Measurements from ENCODE around the gene NXN.
A peak's percentile ranks its signal among the peaks of the same experiment; 100 is the strongest.

NXN gene

DNA sequence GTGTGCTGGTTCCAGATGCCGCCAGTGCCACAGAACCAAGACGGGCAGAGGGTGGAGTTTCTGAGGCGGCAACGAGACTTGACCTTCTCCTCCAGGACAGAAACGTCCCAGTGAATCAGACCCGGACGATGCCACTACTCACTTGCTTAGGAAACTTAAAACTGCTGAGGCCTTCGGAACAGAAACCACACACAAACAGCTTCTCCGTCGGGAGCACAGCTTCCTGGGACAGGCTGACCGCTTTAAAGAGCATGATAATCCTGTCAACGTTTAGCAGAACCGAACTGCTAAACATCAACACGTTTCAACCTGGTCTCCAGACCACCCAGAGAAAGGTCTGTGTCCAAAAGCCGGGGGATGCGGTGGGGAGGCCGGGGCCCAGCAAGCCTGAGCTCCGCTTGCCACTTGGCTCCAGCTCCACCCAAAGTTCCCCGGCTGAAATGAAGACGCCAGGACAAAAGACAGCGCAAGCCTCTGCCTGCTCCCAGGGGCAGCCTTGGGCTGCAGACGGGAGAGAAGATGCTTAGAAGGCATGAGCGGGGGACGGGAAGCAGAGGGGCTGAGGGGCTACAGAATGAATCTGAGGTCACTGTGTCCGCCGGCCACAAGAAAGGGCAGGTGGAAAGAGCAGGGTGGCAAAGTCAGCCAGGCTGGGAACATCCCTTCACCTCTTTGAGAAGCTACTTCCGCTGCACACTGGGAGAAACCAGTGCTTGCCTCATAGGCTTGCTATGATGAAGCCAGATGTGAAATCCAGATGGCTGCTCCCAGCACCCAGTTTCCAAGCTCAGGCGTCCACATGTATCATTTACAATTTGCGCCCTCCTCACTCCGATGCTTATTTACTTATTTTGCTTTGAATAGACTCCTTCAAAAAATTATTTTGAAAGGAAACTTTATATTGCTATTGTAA, 128.5 kb downstream of the NXN start:
- POLR2A ChIA-PET, result interaction anchor here (1.4 to 1.7 kb wide), 2 partner anchors 11 to 101 kb away, joined by 3 read pairs; no protein-coding TSS in a partner anchor
- CTCF ChIA-PET, result interaction anchor here (0.7 to 2.0 kb wide), 3 partner anchors 14 to 129 kb away, joined by 3 to 5 read pairs (median 3); partner anchors contain the start of gene NXN
- no peak for DNase-seq (ENCODE audit: low read depth, low spot score)
- H3K4me3 ChIP-seq (ENCODE audit: low read depth, low read length), result peak overlapping the region; percentile 28
- TF ChIP-seq, protein P1, sequence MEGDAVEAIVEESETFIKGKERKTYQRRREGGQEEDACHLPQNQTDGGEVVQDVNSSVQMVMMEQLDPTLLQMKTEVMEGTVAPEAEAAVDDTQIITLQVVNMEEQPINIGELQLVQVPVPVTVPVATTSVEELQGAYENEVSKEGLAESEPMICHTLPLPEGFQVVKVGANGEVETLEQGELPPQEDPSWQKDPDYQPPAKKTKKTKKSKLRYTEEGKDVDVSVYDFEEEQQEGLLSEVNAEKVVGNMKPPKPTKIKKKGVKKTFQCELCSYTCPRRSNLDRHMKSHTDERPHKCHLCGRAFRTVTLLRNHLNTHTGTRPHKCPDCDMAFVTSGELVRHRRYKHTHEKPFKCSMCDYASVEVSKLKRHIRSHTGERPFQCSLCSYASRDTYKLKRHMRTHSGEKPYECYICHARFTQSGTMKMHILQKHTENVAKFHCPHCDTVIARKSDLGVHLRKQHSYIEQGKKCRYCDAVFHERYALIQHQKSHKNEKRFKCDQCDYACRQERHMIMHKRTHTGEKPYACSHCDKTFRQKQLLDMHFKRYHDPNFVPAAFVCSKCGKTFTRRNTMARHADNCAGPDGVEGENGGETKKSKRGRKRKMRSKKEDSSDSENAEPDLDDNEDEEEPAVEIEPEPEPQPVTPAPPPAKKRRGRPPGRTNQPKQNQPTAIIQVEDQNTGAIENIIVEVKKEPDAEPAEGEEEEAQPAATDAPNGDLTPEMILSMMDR (IDR thresholded peaks at IDR 0.05; ENCODE audit: insufficient read depth, low read length, missing control alignments), result no peak

- CTCF ChIA-PET, result interaction anchor here (1.3 to 2.0 kb wide), 2 partner anchors 55 to 129 kb away, joined by 3 to 5 read pairs; partner anchors contain the start of gene NXN
Observed at GRCh38 chr17:850086-850850, 129.3 kb downstream of the NXN start.

DNA sequence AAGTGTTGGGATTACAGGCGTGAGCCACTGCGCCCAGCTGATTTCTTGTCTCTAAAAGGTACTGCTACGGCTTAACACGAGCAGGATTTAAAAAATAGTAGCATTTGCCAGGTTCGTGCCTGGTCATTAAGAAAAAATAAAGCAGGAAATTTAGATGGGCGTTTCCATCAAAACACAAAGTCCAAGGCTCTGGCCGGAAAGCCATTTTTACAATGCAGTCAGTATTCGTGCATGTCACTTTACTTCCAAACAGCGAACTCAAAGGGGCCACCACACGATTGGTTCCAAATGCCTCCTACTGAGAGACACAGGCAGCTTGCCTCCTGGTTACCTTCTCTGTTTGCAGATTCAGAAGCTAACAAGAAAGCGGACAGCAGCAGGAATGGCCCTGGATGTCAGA, 131.2 kb downstream of the NXN start:
- TF ChIP-seq, protein P1 (IDR thresholded peaks at IDR 0.05; ENCODE audit: insufficient read depth, low read length, missing control alignments), result no peak
- POLR2A ChIA-PET, result no interaction called here
- no peak for DNase-seq (ENCODE audit: low read depth, low spot score)
- CTCF ChIA-PET, result interaction anchor here (1.8 to 2.2 kb wide), 2 partner anchors 8 to 12 kb away, joined by 5 to 7 read pairs; no protein-coding TSS in a partner anchor
- no peak overlapping the region for H3K4me3 ChIP-seq (ENCODE audit: low read depth, low read length)

More at GRCh38 chr17:850086-850850, 129.3 kb downstream of the NXN start:
- no peak for DNase-seq (ENCODE audit: low read depth, low spot score)
- H3K4me3 ChIP-seq (ENCODE audit: low read depth, low read length), result peak overlapping the region; percentile 28
- TF ChIP-seq, protein P1 (IDR thresholded peaks at IDR 0.05; ENCODE audit: insufficient read depth, low read length, missing control alignments), result no peak
- POLR2A ChIA-PET, result no interaction called here

DNA sequence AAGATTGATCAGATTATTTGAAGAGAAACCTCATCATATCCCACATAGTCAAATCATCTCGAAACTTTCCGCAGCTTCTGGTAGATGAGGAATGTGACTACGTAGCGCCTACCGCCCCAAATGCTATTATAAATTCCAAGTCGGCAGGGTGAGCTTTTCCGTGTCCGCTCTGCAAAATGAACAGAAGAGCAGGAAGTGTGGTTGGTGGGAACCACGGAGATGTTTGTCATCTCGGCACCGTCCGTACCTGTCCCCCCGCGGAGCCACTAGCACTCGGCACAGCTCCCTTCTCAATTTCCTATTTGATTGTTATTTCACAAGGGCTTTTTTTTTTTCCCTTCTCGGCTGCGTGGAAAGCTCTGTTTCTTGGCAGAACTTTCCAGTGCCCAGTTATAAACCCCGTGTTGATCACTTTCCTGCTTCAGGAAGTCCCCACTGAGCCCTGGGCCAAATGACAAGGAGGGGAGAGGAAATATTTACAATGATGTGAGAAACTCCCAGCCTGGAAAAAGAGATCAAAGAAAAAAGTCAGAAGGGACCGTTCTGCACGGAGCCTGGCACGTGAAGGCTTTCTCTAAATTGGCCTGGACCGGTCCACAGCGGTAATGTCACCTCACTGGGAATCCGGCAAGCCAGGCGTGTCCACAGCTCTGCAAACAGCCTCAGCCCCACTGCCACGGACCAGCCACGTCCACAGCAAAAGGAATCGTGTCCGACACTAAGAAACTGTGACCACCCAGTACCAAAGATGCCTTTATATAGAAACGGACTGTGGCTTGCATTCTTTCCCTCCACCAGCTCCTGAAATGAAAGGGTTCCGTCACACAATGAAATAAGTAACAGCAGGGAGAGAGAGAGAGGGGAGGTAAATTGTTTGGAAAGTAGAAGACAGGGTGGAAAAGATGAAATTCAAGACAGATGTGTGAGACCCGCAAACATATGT, 132.4 kb downstream of the NXN start:
- CTCF ChIA-PET, result interaction anchor here (1.0 to 2.2 kb wide), 5 partner anchors 10 to 149 kb away, joined by 3 to 7 read pairs (median 5); partner anchors contain the start of gene NXN

DNA sequence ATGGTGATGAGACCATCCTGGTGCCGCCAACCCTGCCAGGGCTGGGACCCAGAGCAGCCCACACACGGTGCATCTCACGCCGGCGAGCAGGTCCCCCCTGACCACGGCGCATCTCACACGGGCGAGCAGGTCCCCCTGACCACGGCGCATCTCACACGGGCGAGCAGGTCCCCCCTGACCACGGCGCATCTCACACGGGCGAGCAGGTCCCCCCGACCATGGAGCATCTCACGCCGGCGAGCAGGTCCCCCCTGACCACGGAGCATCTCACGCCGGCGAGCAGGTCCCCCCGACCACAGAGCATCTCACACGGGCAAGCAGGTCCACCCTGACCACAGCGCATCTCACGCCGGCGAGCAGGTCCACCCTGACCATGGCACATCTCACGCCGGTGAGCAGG, 138.3 kb downstream of the NXN start:
- CTCF ChIA-PET, result no interaction called here
- POLR2A ChIA-PET, result no interaction called here
- TF ChIP-seq, protein P1 (IDR thresholded peaks at IDR 0.05; ENCODE audit: insufficient read depth, low read length, missing control alignments), result no peak
- DNase-seq (ENCODE audit: low read depth, low spot score), result no peak
- H3K4me3 ChIP-seq (ENCODE audit: low read depth, low read length), result no peak overlapping the region

More for the DNA sequence above, 132.4 kb downstream of the NXN start:
- peak overlapping the region; percentile 42 for H3K4me3 ChIP-seq (ENCODE audit: low read depth, low read length)
- POLR2A ChIA-PET, result interaction anchor here (0.6 to 1.1 kb wide), 3 partner anchors 40 to 132 kb away, joined by 3 read pairs; partner anchors contain the start of gene NXN
- TF ChIP-seq, protein P1 (IDR thresholded peaks at IDR 0.05; ENCODE audit: insufficient read depth, low read length, missing control alignments), result no peak
- no peak for DNase-seq (ENCODE audit: low read depth, low spot score)
